ENCODE data around the gene OSBP2.

GRCh38 chr22:30749272-30749671, 54.6 kb downstream of the OSBP2 start:
- TF ChIP-seq EP300 (IDR thresholded peaks at IDR 0.05; ENCODE audit: borderline replicate concordance) = no peak
- no peak for TF ChIP-seq REST (IDR thresholded peaks at IDR 0.05; ENCODE audit: low read depth)
- TF ChIP-seq ZBTB7A (IDR thresholded peaks at IDR 0.05; ENCODE audit: low read depth) = no peak
- TF ChIP-seq TAF1 (IDR thresholded peaks at IDR 0.05; ENCODE audit: low read depth) = no peak
- TF ChIP-seq TEAD4 (IDR thresholded peaks at IDR 0.05) = no peak
- TF ChIP-seq MAX (IDR thresholded peaks at IDR 0.05) = no peak
- TF ChIP-seq USF1 (IDR thresholded peaks at IDR 0.05) = no peak
- TF ChIP-seq TCF12 (IDR thresholded peaks at IDR 0.05; ENCODE audit: low read depth) = no peak
- no peak for TF ChIP-seq CEBPB (IDR thresholded peaks at IDR 0.05)
- no peak for TF ChIP-seq EGR1 (IDR thresholded peaks at IDR 0.05)
- TF ChIP-seq RAD21 (IDR thresholded peaks at IDR 0.05; ENCODE audit: low read depth) = no peak
- TF ChIP-seq YY1 (IDR thresholded peaks at IDR 0.05; ENCODE audit: low read depth) = no peak
- TF ChIP-seq NFIC (IDR thresholded peaks at IDR 0.05) = no peak
- TF ChIP-seq CREB1 (IDR thresholded peaks at IDR 0.05; ENCODE audit: low read depth) = no peak

All from Ishikawa (cell line).